C4-2B (cell line): ENCODE measurements around the gene RBP3.

Experiments
- ZFX ChIP-seq: fragments of 450-650 bp; IDR thresholded peaks from 2 replicates; pipeline ENCODE4 v1.6.1; 2017
- TF ChIP-seq, protein P1 (sequence below): fragments of 450-650 bp; conservative IDR thresholded peaks from 2 replicates; pipeline ENCODE4 v1.5.1; 2017; ENCODE audit warnings: mild to moderate bottlenecking

GRCh38 chr10:47358457-47358856 is 10.3 kb downstream of the RBP3 start:
- TF ChIP-seq, protein P1, sequence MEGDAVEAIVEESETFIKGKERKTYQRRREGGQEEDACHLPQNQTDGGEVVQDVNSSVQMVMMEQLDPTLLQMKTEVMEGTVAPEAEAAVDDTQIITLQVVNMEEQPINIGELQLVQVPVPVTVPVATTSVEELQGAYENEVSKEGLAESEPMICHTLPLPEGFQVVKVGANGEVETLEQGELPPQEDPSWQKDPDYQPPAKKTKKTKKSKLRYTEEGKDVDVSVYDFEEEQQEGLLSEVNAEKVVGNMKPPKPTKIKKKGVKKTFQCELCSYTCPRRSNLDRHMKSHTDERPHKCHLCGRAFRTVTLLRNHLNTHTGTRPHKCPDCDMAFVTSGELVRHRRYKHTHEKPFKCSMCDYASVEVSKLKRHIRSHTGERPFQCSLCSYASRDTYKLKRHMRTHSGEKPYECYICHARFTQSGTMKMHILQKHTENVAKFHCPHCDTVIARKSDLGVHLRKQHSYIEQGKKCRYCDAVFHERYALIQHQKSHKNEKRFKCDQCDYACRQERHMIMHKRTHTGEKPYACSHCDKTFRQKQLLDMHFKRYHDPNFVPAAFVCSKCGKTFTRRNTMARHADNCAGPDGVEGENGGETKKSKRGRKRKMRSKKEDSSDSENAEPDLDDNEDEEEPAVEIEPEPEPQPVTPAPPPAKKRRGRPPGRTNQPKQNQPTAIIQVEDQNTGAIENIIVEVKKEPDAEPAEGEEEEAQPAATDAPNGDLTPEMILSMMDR: no peak
- TF ChIP-seq ZFX: no peak
